AG04450 (cell line): ENCODE data around the gene ATP2B2. TPM values are rescaled to one million over a fixed set of nuclear protein-coding genes. Genes with fewer than 3 reads are reported as not detected.

Experiments used
- CTCF ChIA-PET: fragments of 300-600, 350-600 bp; formaldehyde crosslinking; extraction: SDS; loops from one replicate; lab custom pipeline; 2022; ENCODE audit warnings: antibody characterized with exemption, inconsistent platforms; lab: Charles Lee
- POLR2A ChIA-PET: fragments of 350-600 bp; formaldehyde crosslinking; extraction: SDS; loops from one replicate; lab custom pipeline; 2021; ENCODE audit warnings: antibody characterized with exemption, inconsistent platforms; lab: Yijun Ruan, JAX
- DNase-seq: peaks from one replicate; pipeline ENCODE4 v3.0.0-alpha.2; 2011; ENCODE audit warnings: low read depth, low spot score
- H3K27ac ChIP-seq: one replicate; pipeline ENCODE4 v1.5.1; 2012; ENCODE audit warnings: low read depth, low read length, control low read depth
- H3K27me3 ChIP-seq: one replicate; pipeline ENCODE4 v1.6.0; 2012; ENCODE audit warnings: low read length; ENCODE audit not compliant: control insufficient read depth, insufficient read depth
- H3K4me3 ChIP-seq: 2 replicates; pipeline ENCODE4 v1.5.1; 2011; ENCODE audit warnings: mild to moderate bottlenecking, low read depth, low read length, control low read depth
- H3K9me3 ChIP-seq: 2 replicates; pipeline ENCODE4 v1.5.1; 2012; ENCODE audit warnings: low read length; ENCODE audit not compliant: control insufficient read depth, insufficient read depth
- CTCF ChIP-seq: IDR thresholded peaks from 2 replicates; pipeline ENCODE4 v1.5.1; 2011; ENCODE audit warnings: low read depth, low read length, control low read depth, inconsistent platforms
- polyA plus RNA-seq: library from polyadenylated mRNA; depleted of rRNA; stranded (reverse); fragments of >200 nt; gene quantifications from 2 replicates; pipeline ENCODE4 v1.2.3, GENCODE V29; 2011

ATP2B2 gene
- polyA plus RNA-seq, 1 experiment: 0.01 TPM

GRCh38 chr3:10447110-10447509 lies 58.3 kb downstream of the ATP2B2 start:
- no peak for DNase-seq
- no peak for TF ChIP-seq CTCF
- ChIA-PET POLR2A (no interaction called here), CTCF (no interaction called here)
- peaks cover 36% of the 10 kb centered on the region for H3K27me3 ChIP-seq
- no peaks in the 10 kb centered on the region; the same call in 1 of the 2 replicates for H3K9me3 ChIP-seq
- H3K27ac ChIP-seq: no peak overlapping the region
- H3K4me3 ChIP-seq: no peak overlapping the region

- no peak for TF ChIP-seq CTCF
- H3K27ac ChIP-seq: no peak overlapping the region
- DNase-seq: no peak
- no peaks in the 10 kb centered on the region; the same call in 1 of the 2 replicates for H3K9me3 ChIP-seq
- ChIA-PET POLR2A (no interaction called here), CTCF (no interaction called here)
- peaks cover 27% of the 10 kb centered on the region for H3K27me3 ChIP-seq
- H3K4me3 ChIP-seq: no peak overlapping the region
Observed at GRCh38 chr3:10445561-10446175, 59.7 kb downstream of the ATP2B2 start.

GRCh38 chr3:10444511-10444910 lies 60.9 kb downstream of the ATP2B2 start:
- TF ChIP-seq CTCF: no peak
- CTCF ChIA-PET: no interaction called here
- H3K27me3 ChIP-seq: peaks cover 25% of the 10 kb centered on the region
- H3K9me3 ChIP-seq: no peaks in the 10 kb centered on the region; the same call in 1 of the 2 replicates
- H3K27ac ChIP-seq: no peak overlapping the region
- no peak for DNase-seq
- no peak overlapping the region for H3K4me3 ChIP-seq
- POLR2A ChIA-PET: no interaction called here

- DNase-seq: no peak
- CTCF ChIA-PET: no interaction called here
- POLR2A ChIA-PET: no interaction called here
- no peak for TF ChIP-seq CTCF
- Histone ChIP-seq H3K4me3 (no peak overlapping the region), H3K27ac (no peak overlapping the region), H3K27me3 (peaks cover 24% of the 10 kb centered on the region), H3K9me3 (no peaks in the 10 kb centered on the region)
Observed at GRCh38 chr3:10444110-10444429, 61.3 kb downstream of the ATP2B2 start.

GRCh38 chr3:10443272-10444109 lies 61.9 kb downstream of the ATP2B2 start:
- Histone ChIP-seq H3K27ac (no peak overlapping the region), H3K27me3 (peaks cover 24% of the 10 kb centered on the region), H3K4me3 (no peak overlapping the region), H3K9me3 (no peaks in the 10 kb centered on the region)
- ChIA-PET POLR2A (no interaction called here), CTCF (no interaction called here)
- no peak for DNase-seq
- TF ChIP-seq CTCF: no peak
